ENCODE results near the gene KRTAP4-16. TPM values are rescaled to one million over a fixed set of nuclear protein-coding genes. Genes with fewer than 3 reads are reported as not detected.
"Not testable (repeated sequence)": the region's sequence is repeated elsewhere in the genome, so short reads cannot be mapped to it uniquely, and the experiment has no call there.

Gene KRTAP4-16
- total RNA-seq, 4 donors from 2014 or later = not detected

GRCh38 chr17:41058741-41059140 lies 43.3 kb downstream of the KRTAP4-16 start:
- in situ Hi-C loops (cut with MboI; ENCODE audit: low pct_ligation_motif_present in 1 of 4, low pct_unique_long_range_greater_than_20kb in 1 of 4, low sequenced_read_pairs in 3 of 4) = no loop called here
- 79% methylated on average over 5 of the region's 5 CpGs; no CpG with 5 or more reads in 1 of the 2 donors for WGBS, 2 donors (ENCODE audit: low coverage in 1 of 2)
- intact Hi-C loops (cut with DNase I; ENCODE audit: low total_unique reads) = no loop called here

GRCh38 chr17:41057547-41057946 lies 44.5 kb downstream of the KRTAP4-16 start:
- DNase-seq = no peak
- in situ Hi-C loops (cut with MboI; ENCODE audit: low pct_ligation_motif_present in 1 of 4, low pct_unique_long_range_greater_than_20kb in 1 of 4, low sequenced_read_pairs in 3 of 4) = no loop called here
- Histone ChIP-seq H3K27ac (no peak overlapping the region), H3K4me3 (no peak overlapping the region), H3K36me3 (no peaks in the 10 kb centered on the region), H3K27me3 (peaks cover 17% of the 10 kb centered on the region), H3K4me1 (no peaks in the 10 kb centered on the region), H3K9me3 (no peaks in the 10 kb centered on the region)
- no peak for TF ChIP-seq POLR2AphosphoS5 (IDR thresholded peaks at IDR 0.05)
- 84 to 93% methylated on average over 1 of the region's 1 CpG for WGBS, 2 donors (ENCODE audit: low coverage in 1 of 2)
- intact Hi-C loops (cut with DNase I; ENCODE audit: low total_unique reads) = no loop called here

More at GRCh38 chr17:41058741-41059140, 43.3 kb downstream of the KRTAP4-16 start:
- no peak for DNase-seq
- TF ChIP-seq POLR2AphosphoS5 (IDR thresholded peaks at IDR 0.05) (no peak), POLR2A (IDR thresholded peaks at IDR 0.05) (no peak)
- H3K36me3 ChIP-seq = no peaks in the 10 kb centered on the region
- no peak overlapping the region for H3K4me3 ChIP-seq
- H3K27ac ChIP-seq = no peak overlapping the region
- peaks cover 18% of the 10 kb centered on the region for H3K27me3 ChIP-seq
- no peaks in the 10 kb centered on the region for H3K9me3 ChIP-seq
- no peaks in the 10 kb centered on the region for H3K4me1 ChIP-seq

GRCh38 chr17:41055130-41055529 lies 46.9 kb downstream of the KRTAP4-16 start, which contains the start of gene KRTAP2-2:
TSS of gene KRTAP2-2 (minus strand) at chr17:41055230. CDS start at chr17:41055211, 19 bp downstream.
- H3K9me3 ChIP-seq; H3K36me3 ChIP-seq; intact Hi-C loops (cut with DNase I; ENCODE audit: low total_unique reads); in situ Hi-C loops (cut with MboI; ENCODE audit: low pct_ligation_motif_present in 1 of 4, low pct_unique_long_range_greater_than_20kb in 1 of 4, low sequenced_read_pairs in 3 of 4); H3K4me3 ChIP-seq; DNase-seq; H3K27me3 ChIP-seq; H3K4me1 ChIP-seq; H3K27ac ChIP-seq: not testable (repeated sequence)
- WGBS, 2 donors (ENCODE audit: low coverage in 1 of 2) = 40 to 73% methylated on average over 1 to 2 of the region's 6 CpGs

GRCh38 chr17:41054556-41054955 lies 47.5 kb downstream of the KRTAP4-16 start:
- in situ Hi-C loops (cut with MboI; ENCODE audit: low pct_ligation_motif_present in 1 of 4, low pct_unique_long_range_greater_than_20kb in 1 of 4, low sequenced_read_pairs in 3 of 4); H3K9me3 ChIP-seq; H3K27ac ChIP-seq; H3K4me3 ChIP-seq; H3K36me3 ChIP-seq; DNase-seq; H3K4me1 ChIP-seq; intact Hi-C loops (cut with DNase I; ENCODE audit: low total_unique reads); H3K27me3 ChIP-seq: not testable (repeated sequence)
- WGBS, 2 donors (ENCODE audit: low coverage in 1 of 2) = 62 to 78% methylated on average over 5 to 7 of the region's 9 CpGs

GRCh38 chr17:41054025-41054424 lies 48.0 kb downstream of the KRTAP4-16 start:
- no peak for TF ChIP-seq POLR2AphosphoS5 (IDR thresholded peaks at IDR 0.05)
- no peak for TF ChIP-seq POLR2A (IDR thresholded peaks at IDR 0.05)
- no peak for TF ChIP-seq EP300 (IDR thresholded peaks at IDR 0.05; ENCODE audit: low read depth)
- TF ChIP-seq CTCF (IDR thresholded peaks at IDR 0.05) = no peak
- Histone ChIP-seq H3K27ac (no peak overlapping the region), H3K4me3 (no peak overlapping the region), H3K27me3 (peaks cover 11% of the 10 kb centered on the region), H3K9me3 (no peaks in the 10 kb centered on the region), H3K4me1 (no peaks in the 10 kb centered on the region), H3K36me3 (no peaks in the 10 kb centered on the region)
- intact Hi-C loops (cut with DNase I; ENCODE audit: low total_unique reads) = no loop called here
- in situ Hi-C loops (cut with MboI; ENCODE audit: low pct_ligation_motif_present in 1 of 4, low pct_unique_long_range_greater_than_20kb in 1 of 4, low sequenced_read_pairs in 3 of 4) = no loop called here
- no peak for DNase-seq
- WGBS, 2 donors (ENCODE audit: low coverage in 1 of 2) = 80 to 84% methylated on average over 1 to 4 of the region's 4 CpGs

- Histone ChIP-seq H3K9me3 (no peaks in the 10 kb centered on the region), H3K27ac (no peak overlapping the region), H3K27me3 (peaks cover 25% of the 10 kb centered on the region), H3K36me3 (no peaks in the 10 kb centered on the region), H3K4me1 (no peaks in the 10 kb centered on the region), H3K4me3 (no peak overlapping the region)
- in situ Hi-C loops (cut with MboI; ENCODE audit: low pct_ligation_motif_present in 1 of 4, low pct_unique_long_range_greater_than_20kb in 1 of 4, low sequenced_read_pairs in 3 of 4) (no loop called here), intact Hi-C loops (cut with DNase I; ENCODE audit: low total_unique reads) (no loop called here)
- TF ChIP-seq POLR2AphosphoS5 (IDR thresholded peaks at IDR 0.05) (no peak), EP300 (IDR thresholded peaks at IDR 0.05; ENCODE audit: low read depth) (no peak), CTCF (IDR thresholded peaks at IDR 0.05) (no peak), POLR2A (IDR thresholded peaks at IDR 0.05) (no peak)
- DNase-seq = no peak
Observed at GRCh38 chr17:41052566-41052965, 49.4 kb downstream of the KRTAP4-16 start.

Other genes starting within 250 kb of the KRTAP4-16 start
- gene KRT12, start 235.0 kb downstream of the KRTAP4-16 start, total RNA-seq = 10 to 100 TPM in 1 of 4 donors, 1 to 10 TPM in 1, under 1 TPM in 1, not detected in 1; 0.40 to 20.0 (median 3.8) TPM
- 100 to 1,000 TPM; 207 to 797 (median 735) TPM for gene KRT20, start 217.0 kb downstream of the KRTAP4-16 start, total RNA-seq
- 1 to 10 TPM in 2 of 4 donors, not detected in 2; 1.1 to 2.5 TPM for gene KRT23, start 164.6 kb downstream of the KRTAP4-16 start, total RNA-seq
- gene KRT39, start 135.3 kb downstream of the KRTAP4-16 start, total RNA-seq = not detected
- gene KRT40, start 117.9 kb downstream of the KRTAP4-16 start, total RNA-seq = under 1 TPM in 1 of 4 donors, not detected in 3; 0.48 TPM
- not detected for gene KRTAP3-3, start 108.0 kb downstream of the KRTAP4-16 start, total RNA-seq
- not detected for gene KRTAP3-2, start 102.3 kb downstream of the KRTAP4-16 start, total RNA-seq
- gene KRTAP3-1, start 93.1 kb downstream of the KRTAP4-16 start, total RNA-seq = not detected
- not detected for gene KRTAP1-5, start 75.0 kb downstream of the KRTAP4-16 start, total RNA-seq
- gene KRTAP1-4, start 72.0 kb downstream of the KRTAP4-16 start, total RNA-seq = not detected
- not detected for gene KRTAP1-3, start 67.3 kb downstream of the KRTAP4-16 start, total RNA-seq
- gene KRTAP1-1, start 60.8 kb downstream of the KRTAP4-16 start, total RNA-seq = not detected
- not detected for gene KRTAP2-1, start 54.9 kb downstream of the KRTAP4-16 start, total RNA-seq
- gene KRTAP2-2, start 47.0 kb downstream of the KRTAP4-16 start, total RNA-seq = not detected
- gene KRTAP2-3, start 42.1 kb downstream of the KRTAP4-16 start, total RNA-seq = not detected
- not detected for gene KRTAP2-4, start 36.3 kb downstream of the KRTAP4-16 start, total RNA-seq
- gene KRTAP4-7, start 18.1 kb downstream of the KRTAP4-16 start, total RNA-seq = not detected
- not detected for gene KRTAP4-8, start 4.1 kb downstream of the KRTAP4-16 start, total RNA-seq
- not detected for gene KRTAP4-9, start 3.2 kb upstream of the KRTAP4-16 start, total RNA-seq
- gene KRTAP4-11, start 16.2 kb upstream of the KRTAP4-16 start, total RNA-seq = not detected
- gene KRTAP4-12, start 22.0 kb upstream of the KRTAP4-16 start, total RNA-seq = not detected
- gene KRTAP4-6, start 38.3 kb upstream of the KRTAP4-16 start, total RNA-seq = not detected
- not detected for gene KRTAP4-5, start 47.6 kb upstream of the KRTAP4-16 start, total RNA-seq
- not detected for gene KRTAP4-4, start 58.5 kb upstream of the KRTAP4-16 start, total RNA-seq
- not detected for gene KRTAP4-3, start 66.0 kb upstream of the KRTAP4-16 start, total RNA-seq
- not detected for gene KRTAP4-2, start 76.0 kb upstream of the KRTAP4-16 start, total RNA-seq
- gene KRTAP4-1, start 82.7 kb upstream of the KRTAP4-16 start, total RNA-seq = under 1 TPM in 1 of 4 donors, not detected in 3; 0.82 TPM
- not detected for gene KRTAP9-1, start 87.7 kb upstream of the KRTAP4-16 start, total RNA-seq
- gene KRTAP9-2, start 124.4 kb upstream of the KRTAP4-16 start, total RNA-seq = not detected
- gene KRTAP9-3, start 130.2 kb upstream of the KRTAP4-16 start, total RNA-seq = not detected
- gene KRTAP9-8, start 135.8 kb upstream of the KRTAP4-16 start, total RNA-seq = not detected
- not detected for gene KRTAP9-4, start 147.5 kb upstream of the KRTAP4-16 start, total RNA-seq
- not detected for gene KRTAP9-9, start 153.2 kb upstream of the KRTAP4-16 start, total RNA-seq
- not detected for gene KRTAP9-6, start 163.2 kb upstream of the KRTAP4-16 start, total RNA-seq
- gene KRTAP9-7, start 173.5 kb upstream of the KRTAP4-16 start, total RNA-seq = not detected
- not detected for gene KRTAP29-1, start 200.6 kb upstream of the KRTAP4-16 start, total RNA-seq
- gene KRTAP16-1, start 207.1 kb upstream of the KRTAP4-16 start, total RNA-seq = not detected
- not detected for gene KRTAP17-1, start 213.5 kb upstream of the KRTAP4-16 start, total RNA-seq
- gene KRT33A, start 248.6 kb upstream of the KRTAP4-16 start, total RNA-seq = not detected

Data from transverse colon (tissue), 4 donors.